ENCODE data around the gene TNKS1BP1. TPM values are rescaled to one million over a fixed set of nuclear protein-coding genes. Genes with fewer than 3 reads are reported as not detected.

The TNKS1BP1 gene
- total RNA-seq, 2 donors from 2014 or later = 3.0 to 3.2 TPM

- no peak for DNase-seq (ENCODE audit: low spot score)
- Mint-ChIP-seq H3K4me3 (no peak overlapping the region), H3K27ac (peak overlapping the region in 1 of 2 donors; percentile 38), H3K36me3 (no peaks in the 10 kb centered on the region), H3K27me3 (no peaks in the 10 kb centered on the region), H3K9me3 (no peaks in the 10 kb centered on the region), H3K4me1 (ENCODE audit: low read depth in 2 of 2) (peaks cover 0 to 7% of the 10 kb centered on the region in 2 donors)
- ATAC-seq = no peak
Measured at GRCh38 chr11:57308426-57309060, 16.2 kb downstream of the TNKS1BP1 start.

GRCh38 chr11:57307666-57308270 lies 17.0 kb downstream of the TNKS1BP1 start:
- peaks cover 0 to 7% of the 10 kb centered on the region in 2 donors for H3K4me1 Mint-ChIP-seq (ENCODE audit: low read depth in 2 of 2)
- H3K27ac Mint-ChIP-seq = no peak overlapping the region
- H3K36me3 Mint-ChIP-seq = no peaks in the 10 kb centered on the region
- H3K9me3 Mint-ChIP-seq = no peaks in the 10 kb centered on the region
- no peak for ATAC-seq
- DNase-seq (ENCODE audit: low spot score) = no peak
- H3K27me3 Mint-ChIP-seq = no peaks in the 10 kb centered on the region
- H3K4me3 Mint-ChIP-seq = no peak overlapping the region

GRCh38 chr11:57306940-57307565 lies 17.7 kb downstream of the TNKS1BP1 start:
- H3K27me3 Mint-ChIP-seq = no peaks in the 10 kb centered on the region
- peaks cover 0 to 4% of the 10 kb centered on the region in 2 donors for H3K4me1 Mint-ChIP-seq (ENCODE audit: low read depth in 2 of 2)
- H3K27ac Mint-ChIP-seq = no peak overlapping the region
- no peaks in the 10 kb centered on the region for H3K36me3 Mint-ChIP-seq
- DNase-seq (ENCODE audit: low spot score) (no peak), ATAC-seq (no peak)
- no peaks in the 10 kb centered on the region for H3K9me3 Mint-ChIP-seq
- H3K4me3 Mint-ChIP-seq = no peak overlapping the region

DNA sequence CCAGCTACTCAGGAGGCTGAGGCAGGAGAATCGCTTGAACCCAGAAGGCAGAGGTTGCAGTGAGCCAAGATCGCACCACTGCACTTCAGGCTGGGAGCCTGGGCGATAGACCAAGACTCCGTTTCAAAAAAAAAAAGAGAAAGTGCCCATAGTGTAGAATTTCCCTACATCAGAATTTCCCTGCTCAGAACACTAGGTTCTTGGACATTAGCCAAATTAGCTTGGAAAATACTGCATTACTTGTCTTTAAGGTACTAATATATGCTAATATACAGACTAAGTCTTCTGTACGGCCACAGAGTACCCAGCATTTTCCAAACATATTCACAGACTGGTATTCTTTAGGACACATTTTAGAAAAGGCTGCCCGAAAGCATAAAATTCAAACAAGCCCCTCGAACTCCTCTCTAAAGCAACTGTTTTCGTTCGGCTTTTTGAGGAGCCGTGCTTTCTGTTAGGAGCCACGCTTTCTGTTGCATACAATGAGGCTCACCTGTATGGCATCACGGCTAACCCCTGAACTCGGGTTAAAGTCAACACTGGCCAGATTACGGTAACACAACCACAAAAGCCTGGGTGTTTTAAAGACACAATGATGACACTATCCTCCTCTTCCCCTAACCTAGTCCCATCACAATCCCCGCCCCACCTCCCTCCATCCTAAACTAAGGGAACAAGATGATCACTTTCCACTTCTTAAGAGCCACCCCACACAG lies 18.4 kb downstream of the TNKS1BP1 start:
- ATAC-seq (no peak), DNase-seq (ENCODE audit: low spot score) (no peak)
- Mint-ChIP-seq H3K4me1 (ENCODE audit: low read depth in 2 of 2) (peaks cover 0 to 4% of the 10 kb centered on the region in 2 donors), H3K27ac (no peak overlapping the region), H3K36me3 (no peaks in the 10 kb centered on the region), H3K4me3 (no peak overlapping the region), H3K9me3 (no peaks in the 10 kb centered on the region), H3K27me3 (no peaks in the 10 kb centered on the region)

- Mint-ChIP-seq H3K36me3 (no peaks in the 10 kb centered on the region), H3K27me3 (no peaks in the 10 kb centered on the region), H3K27ac (no peak overlapping the region), H3K9me3 (no peaks in the 10 kb centered on the region), H3K4me1 (ENCODE audit: low read depth in 2 of 2) (no peaks in the 10 kb centered on the region), H3K4me3 (no peak overlapping the region)
- no peak for DNase-seq (ENCODE audit: low spot score)
- no peak for ATAC-seq
Measured at GRCh38 chr11:57305523-57305922, 19.2 kb downstream of the TNKS1BP1 start.

GRCh38 chr11:57303990-57304579 lies 20.7 kb downstream of the TNKS1BP1 start:
- no peak overlapping the region for H3K27ac Mint-ChIP-seq
- H3K9me3 Mint-ChIP-seq = no peaks in the 10 kb centered on the region
- H3K36me3 Mint-ChIP-seq = no peaks in the 10 kb centered on the region
- no peak for DNase-seq (ENCODE audit: low spot score)
- peak in 1 of 2 donors; percentile 21 for ATAC-seq
- no peak overlapping the region for H3K4me3 Mint-ChIP-seq
- H3K4me1 Mint-ChIP-seq (ENCODE audit: low read depth in 2 of 2) = no peaks in the 10 kb centered on the region
- no peaks in the 10 kb centered on the region for H3K27me3 Mint-ChIP-seq

DNA sequence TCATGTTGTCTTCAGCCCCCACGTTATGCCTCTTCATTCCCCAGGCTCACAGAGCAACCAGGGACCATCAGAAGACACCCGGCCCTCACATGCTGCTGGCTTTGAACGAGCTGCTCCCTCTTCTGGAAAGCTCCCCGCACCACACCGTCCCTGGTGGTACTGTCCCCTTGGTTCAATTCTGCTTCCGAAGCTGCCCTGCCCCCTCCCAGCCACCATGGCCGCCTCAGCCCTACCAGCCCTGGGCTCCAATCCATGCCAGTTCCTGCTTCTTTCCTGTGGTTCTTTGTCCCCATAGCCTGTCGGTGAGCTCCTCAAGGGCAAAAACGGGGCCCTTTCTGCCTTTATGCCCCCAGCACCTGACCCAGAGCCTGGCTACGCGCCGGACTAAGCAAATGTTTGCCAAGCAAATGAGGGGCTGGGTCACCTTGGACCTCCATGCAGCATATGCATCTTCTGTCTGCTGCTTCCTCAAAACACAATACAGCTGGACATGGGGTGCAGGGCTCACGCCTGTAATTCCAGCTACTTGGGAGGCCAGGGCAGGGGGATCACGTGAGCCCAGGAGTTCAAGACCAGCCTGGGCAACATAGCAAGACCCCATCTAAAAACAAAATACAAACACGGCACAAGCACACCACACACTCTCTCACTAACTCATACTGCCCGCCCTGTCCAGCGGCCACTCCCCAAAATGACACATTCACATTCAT lies 21.3 kb downstream of the TNKS1BP1 start:
- DNase-seq (ENCODE audit: low spot score) = no peak
- no peaks in the 10 kb centered on the region for H3K4me1 Mint-ChIP-seq (ENCODE audit: low read depth in 2 of 2)
- no peak overlapping the region for H3K27ac Mint-ChIP-seq
- ATAC-seq = no peak
- no peaks in the 10 kb centered on the region for H3K9me3 Mint-ChIP-seq
- H3K36me3 Mint-ChIP-seq = no peaks in the 10 kb centered on the region
- no peaks in the 10 kb centered on the region for H3K27me3 Mint-ChIP-seq
- H3K4me3 Mint-ChIP-seq = no peak overlapping the region

- H3K4me3 Mint-ChIP-seq = no peak overlapping the region
- DNase-seq (ENCODE audit: low spot score) (no peak), ATAC-seq (no peak)
- H3K27me3 Mint-ChIP-seq = no peaks in the 10 kb centered on the region
- no peak overlapping the region for H3K27ac Mint-ChIP-seq
- no peaks in the 10 kb centered on the region for H3K9me3 Mint-ChIP-seq
- no peaks in the 10 kb centered on the region for H3K36me3 Mint-ChIP-seq
- H3K4me1 Mint-ChIP-seq (ENCODE audit: low read depth in 2 of 2) = no peaks in the 10 kb centered on the region
Measured at GRCh38 chr11:57302489-57302888, 22.3 kb downstream of the TNKS1BP1 start.

GRCh38 chr11:57301711-57302423 lies 22.9 kb downstream of the TNKS1BP1 start:
- H3K36me3 Mint-ChIP-seq = no peaks in the 10 kb centered on the region
- H3K4me3 Mint-ChIP-seq = no peak overlapping the region
- H3K9me3 Mint-ChIP-seq = no peaks in the 10 kb centered on the region
- no peaks in the 10 kb centered on the region for H3K4me1 Mint-ChIP-seq (ENCODE audit: low read depth in 2 of 2)
- no peaks in the 10 kb centered on the region for H3K27me3 Mint-ChIP-seq
- DNase-seq (ENCODE audit: low spot score) (no peak), ATAC-seq (no peak)
- no peak overlapping the region for H3K27ac Mint-ChIP-seq

- no peak overlapping the region for H3K4me3 Mint-ChIP-seq
- DNase-seq (ENCODE audit: low spot score) (no peak), ATAC-seq (no peak)
- H3K27me3 Mint-ChIP-seq = no peaks in the 10 kb centered on the region
- no peaks in the 10 kb centered on the region for H3K36me3 Mint-ChIP-seq
- H3K4me1 Mint-ChIP-seq (ENCODE audit: low read depth in 2 of 2) = no peaks in the 10 kb centered on the region
- no peak overlapping the region for H3K27ac Mint-ChIP-seq
- no peaks in the 10 kb centered on the region for H3K9me3 Mint-ChIP-seq
Measured at GRCh38 chr11:57300785-57301184, 24.0 kb downstream of the TNKS1BP1 start.

GRCh38 chr11:57299150-57299737 lies 25.5 kb downstream of the TNKS1BP1 start:
- H3K36me3 Mint-ChIP-seq = no peaks in the 10 kb centered on the region
- DNase-seq (ENCODE audit: low spot score) (no peak), ATAC-seq (no peak)
- H3K27me3 Mint-ChIP-seq = peaks cover 0 to 2% of the 10 kb centered on the region in 2 donors
- no peak overlapping the region for H3K4me3 Mint-ChIP-seq
- no peaks in the 10 kb centered on the region for H3K4me1 Mint-ChIP-seq (ENCODE audit: low read depth in 2 of 2)
- no peak overlapping the region for H3K27ac Mint-ChIP-seq
- no peaks in the 10 kb centered on the region for H3K9me3 Mint-ChIP-seq

GRCh38 chr11:57297221-57297620 lies 27.5 kb downstream of the TNKS1BP1 start:
- H3K9me3 Mint-ChIP-seq = no peaks in the 10 kb centered on the region
- H3K27ac Mint-ChIP-seq = no peak overlapping the region
- DNase-seq (ENCODE audit: low spot score) (no peak), ATAC-seq (no peak)
- no peak overlapping the region for H3K4me3 Mint-ChIP-seq
- H3K36me3 Mint-ChIP-seq = no peaks in the 10 kb centered on the region
- H3K4me1 Mint-ChIP-seq (ENCODE audit: low read depth in 2 of 2) = no peaks in the 10 kb centered on the region
- peaks cover 0 to 2% of the 10 kb centered on the region in 2 donors for H3K27me3 Mint-ChIP-seq
